ENCODE results near the gene TMEM201. TPM values are rescaled to one million over a fixed set of nuclear protein-coding genes. Genes with fewer than 3 reads are reported as not detected.

TMEM201 gene
- total and polyA plus RNA-seq, 9 of the 15 experiments (the other 6 are each of a cell fraction or from before 2014, with no cell fraction given) = 0.42 to 51.3 (median 7.4) TPM

DNA sequence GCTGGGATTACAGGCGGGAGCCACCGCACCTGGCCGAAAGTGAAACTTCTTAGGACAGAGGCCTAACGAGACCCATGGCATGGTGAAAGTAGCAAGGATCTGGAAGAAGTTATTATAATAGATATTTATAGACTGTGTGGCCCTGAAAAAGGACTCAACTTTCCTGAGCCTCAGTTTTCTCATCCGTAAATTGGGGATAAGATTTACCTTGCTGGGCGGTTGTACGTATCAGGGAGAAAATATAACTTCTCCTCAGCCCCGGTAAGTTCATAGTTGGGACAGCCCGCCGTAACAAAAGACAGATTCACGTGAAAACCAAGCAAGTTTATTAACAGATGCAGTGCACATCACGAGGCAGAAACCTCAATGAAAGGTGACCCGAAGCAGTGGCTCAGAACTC, 57.3 kb downstream of the TMEM201 start (continued):
- TF ChIP-seq, protein P1, sequence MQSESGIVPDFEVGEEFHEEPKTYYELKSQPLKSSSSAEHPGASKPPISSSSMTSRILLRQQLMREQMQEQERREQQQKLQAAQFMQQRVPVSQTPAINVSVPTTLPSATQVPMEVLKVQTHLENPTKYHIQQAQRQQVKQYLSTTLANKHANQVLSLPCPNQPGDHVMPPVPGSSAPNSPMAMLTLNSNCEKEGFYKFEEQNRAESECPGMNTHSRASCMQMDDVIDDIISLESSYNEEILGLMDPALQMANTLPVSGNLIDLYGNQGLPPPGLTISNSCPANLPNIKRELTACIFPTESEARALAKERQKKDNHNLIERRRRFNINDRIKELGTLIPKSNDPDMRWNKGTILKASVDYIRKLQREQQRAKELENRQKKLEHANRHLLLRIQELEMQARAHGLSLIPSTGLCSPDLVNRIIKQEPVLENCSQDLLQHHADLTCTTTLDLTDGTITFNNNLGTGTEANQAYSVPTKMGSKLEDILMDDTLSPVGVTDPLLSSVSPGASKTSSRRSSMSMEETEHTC (IDR thresholded peaks at IDR 0.05) = no peak
- peak; percentile 18; the same call in 1 of the 2 replicates for TF ChIP-seq ADNP (tag; IDR thresholded peaks at IDR 0.05)

DNA sequence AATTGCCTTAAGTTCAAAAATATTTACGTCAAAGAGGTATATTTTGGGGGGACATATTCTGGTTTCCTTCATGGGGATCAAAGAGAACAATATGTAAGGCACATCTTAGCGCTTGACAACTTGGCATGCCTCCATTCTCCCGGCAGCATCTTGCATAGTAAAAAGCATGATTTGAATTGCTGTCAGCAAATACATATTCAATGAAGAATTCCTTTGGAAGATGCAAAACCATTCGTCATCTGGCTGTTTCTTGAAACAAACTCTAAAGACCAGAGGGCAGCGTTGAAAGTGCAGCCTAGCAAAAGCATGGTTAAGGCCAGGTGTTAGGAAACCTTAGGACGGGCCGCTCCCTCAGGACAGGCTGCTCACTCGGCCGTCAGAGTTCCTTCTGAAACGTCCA, 59.5 kb downstream of the TMEM201 start:
- ChIA-PET POLR2A (interaction anchor here (0.6 kb wide), 1 partner anchor 784 kb away, joined by 4 read pairs; no protein-coding TSS in a partner anchor), CTCF (ENCODE audit: low intra/inter-chr PET ratio) (no interaction called here)
- no peaks in the 10 kb centered on the region for H3K36me3 ChIP-seq (ENCODE audit: control insufficient read depth, insufficient read depth, low read length)
- 28% methylated on average over 10 of the region's 10 CpGs for WGBS (ENCODE audit: insufficient coverage, low coverage, missing lambda C conversion rate)
- ATAC-seq (no peak), DNase-seq (ENCODE audit: extremely low read depth in 1 of 4, low spot score in 3 of 4) (no peak), FAIRE-seq (no peak)
- in situ Hi-C loops (cut with MboI) = no loop called here
- no peak overlapping the region for H3K9ac ChIP-seq (ENCODE audit: insufficient read depth in 1 of 2, low read depth in 2 of 2, low read length in 2 of 2)
- no peaks in the 10 kb centered on the region for H3K9me3 ChIP-seq (replicated peaks; ENCODE audit: control insufficient read depth, insufficient read depth, low read depth, low read length)
- H3K27me3 ChIP-seq (ENCODE audit: control insufficient read depth in 2 of 2, insufficient read depth in 2 of 2, low read length in 2 of 2) = peaks cover 6 to 9% of the 10 kb centered on the region in 2 experiments; a peak in 3 of 5 replicates
- TF ChIP-seq ZNF436 (CRISPR knock-in tag; IDR thresholded peaks at IDR 0.05) (no peak), ZFX (CRISPR knock-in tag; IDR thresholded peaks at IDR 0.05) (0 out of 2 replicates have a peak, but pooled peaks have one; percentile 12), CHD1 (IDR thresholded peaks at IDR 0.05; ENCODE audit: low read length) (no peak), TFAP4 (CRISPR knock-in tag; IDR thresholded peaks at IDR 0.05; ENCODE audit: borderline replicate concordance) (no peak)
- H4K20me1 ChIP-seq (replicated peaks; ENCODE audit: control insufficient read depth, insufficient read depth, low read length) = 0 out of 2 replicates have a peak, but pooled peaks cover 3% of the 10 kb centered on the region
- intact Hi-C loops (cut with micrococcal nuclease) = no loop called here
- H3K79me2 ChIP-seq (ENCODE audit: control insufficient read depth, insufficient read depth, low read length) = no peaks in the 10 kb centered on the region
- H3K27ac ChIP-seq (ENCODE audit: extremely low read depth, low read depth, low read length) = no peak overlapping the region
- no peaks in the 10 kb centered on the region for H3K9me1 ChIP-seq (ENCODE audit: control insufficient read depth, insufficient read depth, low read length)
- H3K4me1 ChIP-seq (replicated peaks in 1 of 2; ENCODE audit: control insufficient read depth in 2 of 2, insufficient read depth in 2 of 2, low read length in 2 of 2) = peaks cover 10 to 27% of the 10 kb centered on the region in 2 experiments; a peak in 4 of 5 replicates
- H3K4me2 ChIP-seq (ENCODE audit: insufficient read depth, low read length) = no peak overlapping the region
- no peak overlapping the region for H3K4me3 ChIP-seq
- peak overlapping the region; percentile 32; the same call in 1 of the 2 replicates for H2AFZ ChIP-seq (ENCODE audit: low read depth, low read length)
- no TSS peak for BruUV-seq (replicated peaks)

All from K562 (cell line).